ENCODE measurements around the gene CFDP1. TPM values are rescaled to one million over a fixed set of nuclear protein-coding genes. Genes with fewer than 3 reads are reported as not detected.

CFDP1 gene
- total RNA-seq, 1 experiment from 2014 or later = 54.0 TPM

DNA sequence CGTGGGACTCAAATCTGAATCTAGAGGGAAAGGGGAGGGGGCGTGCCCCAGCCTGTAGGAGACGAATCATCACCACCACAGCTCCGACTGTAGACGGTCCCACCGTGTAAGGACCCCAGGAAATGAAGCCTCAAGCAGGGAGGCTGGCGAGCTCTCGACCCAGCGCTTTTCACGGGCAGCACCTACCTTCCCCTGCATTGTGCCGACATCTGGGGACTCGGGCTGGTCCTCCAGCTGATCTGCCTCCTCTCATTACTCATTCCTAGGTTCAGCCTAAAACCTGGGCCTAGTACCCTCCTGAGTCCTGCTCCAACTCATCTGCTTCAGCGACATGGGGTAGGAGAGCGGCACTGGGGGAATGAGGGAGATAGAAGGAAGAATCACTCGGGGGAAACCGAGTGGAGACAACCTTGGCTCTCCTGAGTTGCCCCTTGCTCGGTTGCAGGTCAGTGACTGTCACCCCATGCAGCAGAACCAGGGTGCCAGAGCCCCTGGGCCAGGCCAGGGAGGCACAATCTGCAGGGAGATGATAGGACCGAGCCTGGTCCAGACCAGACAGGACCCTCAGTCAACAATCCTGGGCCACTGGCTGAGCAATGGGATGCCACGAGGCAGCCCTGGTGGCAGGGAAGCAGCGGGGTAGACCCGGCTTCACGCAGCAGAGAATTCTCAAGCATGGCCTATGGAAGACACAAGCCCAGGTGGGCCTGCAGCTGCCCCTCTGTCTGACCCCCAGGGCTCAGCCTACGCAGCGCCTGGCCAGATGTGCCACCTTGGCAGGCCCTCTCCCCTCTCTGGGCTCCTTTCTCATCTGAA is 181.0 kb downstream of the CFDP1 start:
- no peak for DNase-seq (ENCODE audit: low spot score)

DNA sequence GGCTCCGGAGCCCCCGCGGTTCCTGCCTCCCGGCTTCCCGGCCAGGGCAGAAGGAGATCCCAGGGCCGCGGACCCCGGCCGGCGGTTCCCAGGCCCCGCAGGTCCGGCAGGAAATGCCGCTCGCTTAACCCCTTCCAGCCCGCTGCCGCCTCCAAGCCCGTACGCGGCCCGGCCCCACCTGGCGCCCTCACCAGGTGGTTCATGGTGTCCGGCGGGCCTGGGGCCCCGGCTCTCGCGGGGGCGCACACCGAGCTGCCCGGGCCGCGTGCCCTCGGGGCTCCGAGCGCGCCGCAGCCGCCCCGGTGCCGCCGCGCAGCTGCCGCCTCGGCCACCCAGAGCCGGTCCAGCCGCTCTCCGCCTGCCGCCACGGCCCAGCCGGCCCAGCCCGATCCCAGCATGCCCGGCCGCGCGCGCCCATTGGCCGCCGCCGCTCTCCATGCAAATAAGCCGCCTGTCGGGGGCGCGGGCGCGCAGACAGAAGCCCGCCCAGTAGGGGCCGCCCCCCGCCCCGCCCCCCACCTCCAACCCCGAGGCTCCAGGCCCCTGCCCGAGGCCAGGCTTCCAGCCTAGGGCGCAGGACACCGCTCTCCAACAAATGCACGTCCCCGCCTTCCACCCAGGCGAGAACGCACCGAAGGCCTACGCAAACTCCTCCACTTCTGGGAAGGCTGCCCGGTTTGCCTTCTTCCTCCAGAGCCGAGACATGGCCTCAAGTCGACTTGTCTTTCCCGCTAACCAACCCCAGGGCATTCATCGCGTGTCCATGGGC is 181.8 kb downstream of the CFDP1 start, which contains the start of gene BCAR1:
Gene BCAR1 (minus strand): TSS at position 345 of the 769 bp plus-strand sequence. CDS start 142 bp downstream, at position 203.
- DNase-seq (ENCODE audit: low spot score) = peak; percentile 70

GRCh38 chr16:75250809-75251279 is 182.5 kb downstream of the CFDP1 start:
- no peak for DNase-seq (ENCODE audit: low spot score)

GRCh38 chr16:75250089-75250808 is 183.1 kb downstream of the CFDP1 start:
- no peak for DNase-seq (ENCODE audit: low spot score)

- no peak for DNase-seq (ENCODE audit: low spot score)
These were observed 183.9 kb downstream of the CFDP1 start for GRCh38 chr16:75249441-75249840.

DNA sequence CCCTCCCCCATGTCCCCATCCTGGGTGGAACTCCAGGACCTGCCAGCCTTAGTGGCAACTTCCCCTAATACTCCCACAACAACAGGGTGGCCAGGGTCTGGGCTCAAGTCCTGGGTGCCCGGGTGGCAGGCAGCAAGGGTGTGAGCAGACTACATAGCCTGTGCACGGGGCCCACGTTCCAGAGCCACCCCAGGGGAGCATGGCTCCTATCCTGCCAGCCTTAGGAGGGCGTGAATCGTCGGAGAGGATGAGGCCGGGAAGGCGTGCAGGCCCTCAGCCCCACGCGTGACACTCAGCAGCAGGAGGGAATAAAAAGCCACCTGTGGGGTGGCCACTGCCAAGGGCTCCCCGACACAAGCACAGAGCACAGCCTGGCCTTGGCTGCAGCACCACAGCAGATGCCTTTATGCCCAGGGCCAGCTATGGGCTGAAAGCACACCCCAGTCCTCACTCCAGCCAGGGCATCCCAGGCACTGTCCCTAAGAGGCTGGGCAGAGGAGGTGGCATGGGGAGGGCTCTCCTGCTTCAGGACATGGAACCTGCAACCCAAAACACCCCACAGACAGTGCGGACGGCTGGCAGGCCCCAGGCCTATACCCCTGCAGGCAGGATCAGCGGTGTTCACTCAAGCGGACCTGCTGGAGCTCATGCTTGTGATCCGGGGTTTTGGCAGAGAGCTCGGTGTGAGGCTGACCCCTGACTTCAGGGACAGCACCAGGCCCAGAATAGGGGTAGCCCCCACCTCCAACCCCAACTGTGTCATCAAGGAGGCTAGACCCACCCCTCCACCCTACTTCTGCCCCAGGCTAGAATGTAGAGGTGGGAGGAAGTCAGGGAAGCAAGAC is 184.5 kb downstream of the CFDP1 start:
- no peak for DNase-seq (ENCODE audit: low spot score)

DNA sequence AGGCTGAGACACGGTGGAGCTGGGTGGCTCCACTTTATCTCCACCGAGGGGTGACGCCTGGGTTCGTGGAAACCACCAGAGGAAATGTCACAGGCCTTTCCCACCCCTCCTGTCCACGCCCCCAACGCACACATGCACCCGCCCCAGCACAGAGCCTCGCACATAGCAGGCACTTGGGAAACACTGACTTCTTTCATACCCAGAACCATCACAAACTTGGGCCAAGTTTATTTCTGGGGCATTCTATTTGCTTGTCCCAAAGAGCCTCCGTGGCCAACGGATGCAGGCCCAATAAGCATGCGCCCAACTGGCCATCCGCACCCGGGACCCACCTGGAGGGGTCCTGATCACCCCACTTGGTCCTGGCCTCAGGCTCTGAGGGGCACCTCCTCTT is 185.2 kb downstream of the CFDP1 start:
- DNase-seq (ENCODE audit: low spot score) = no peak

GRCh38 chr16:75247249-75247648 is 186.1 kb downstream of the CFDP1 start:
- no peak for DNase-seq (ENCODE audit: low spot score)

DNA sequence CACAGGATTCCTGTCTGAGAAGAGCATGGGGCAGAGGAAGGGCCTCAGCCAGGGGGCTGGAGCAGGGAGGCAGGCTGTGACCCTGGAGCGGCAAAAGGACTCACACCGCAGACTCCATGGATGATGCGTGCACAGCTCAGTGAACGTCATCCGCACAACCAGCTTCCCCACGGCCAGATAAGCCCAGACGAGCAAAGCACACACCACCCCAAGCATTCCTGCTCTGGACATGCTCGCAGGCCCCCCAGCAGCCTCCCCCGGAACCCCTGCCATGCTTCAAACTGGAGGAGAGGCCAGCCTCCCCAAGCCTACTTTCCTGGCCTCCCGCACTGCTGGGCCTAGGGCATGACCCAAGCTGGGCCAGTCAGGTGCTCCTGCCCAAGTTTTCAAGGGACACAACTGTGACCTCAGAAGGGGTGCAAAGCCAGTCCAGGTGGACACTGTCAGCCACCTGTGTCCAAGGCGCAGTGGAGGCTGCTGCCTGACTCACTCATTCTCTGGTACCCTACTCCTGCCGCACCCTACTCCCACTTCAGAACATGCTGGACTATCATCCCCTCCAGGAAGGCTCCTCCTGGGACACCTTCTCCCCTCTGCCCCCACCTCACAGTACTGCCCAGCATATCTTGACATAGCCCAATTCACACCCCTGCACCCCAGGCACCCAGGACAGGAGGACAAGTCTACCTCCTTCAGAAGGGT is 186.6 kb downstream of the CFDP1 start:
- no peak for DNase-seq (ENCODE audit: low spot score)

DNA sequence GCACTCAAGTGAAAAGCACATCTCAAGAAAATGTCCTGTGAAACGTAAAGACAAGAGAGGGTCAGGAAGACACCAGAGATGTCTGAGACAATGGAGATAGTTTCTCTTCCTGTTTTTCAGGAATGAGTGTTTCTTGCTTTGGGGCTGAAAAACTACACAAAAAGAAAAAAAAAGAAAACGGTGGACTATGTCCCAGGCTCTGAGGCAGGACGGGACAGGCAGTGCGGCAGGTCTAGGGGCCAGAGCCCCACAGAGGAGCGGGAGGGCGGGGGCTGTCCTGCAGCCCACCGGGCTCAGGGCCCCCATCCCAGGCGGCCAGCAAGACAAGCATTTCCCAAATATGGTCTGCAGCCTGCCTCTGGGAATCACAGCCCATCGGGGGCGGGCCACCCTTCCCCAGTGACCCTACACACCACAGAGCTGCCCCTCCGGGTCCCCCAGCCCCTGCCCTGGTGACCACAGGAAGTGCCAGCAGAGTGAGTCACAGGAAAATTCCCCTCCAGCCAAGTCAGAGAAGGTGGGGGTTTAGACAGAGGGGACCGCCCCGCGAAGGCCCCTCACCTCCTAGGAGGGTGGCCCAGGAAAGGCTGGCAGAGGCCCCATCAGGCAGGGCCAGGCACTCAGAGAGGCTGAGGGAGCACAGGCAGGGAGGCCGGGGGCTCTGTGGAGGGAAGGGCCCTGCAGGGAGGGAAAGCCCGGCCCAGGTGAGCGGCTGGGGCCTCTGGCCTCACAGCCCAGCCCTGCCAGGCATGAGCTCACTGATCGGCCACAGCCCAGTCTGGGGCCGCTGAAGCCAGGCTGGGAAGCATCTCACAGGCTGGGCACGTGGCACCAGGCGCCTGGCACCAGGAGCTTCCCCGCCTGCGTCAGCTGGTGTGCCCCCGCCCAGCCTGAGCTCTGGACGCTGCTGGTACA is 188.2 kb downstream of the CFDP1 start:
- DNase-seq (ENCODE audit: low spot score) = peak; percentile 99

DNA sequence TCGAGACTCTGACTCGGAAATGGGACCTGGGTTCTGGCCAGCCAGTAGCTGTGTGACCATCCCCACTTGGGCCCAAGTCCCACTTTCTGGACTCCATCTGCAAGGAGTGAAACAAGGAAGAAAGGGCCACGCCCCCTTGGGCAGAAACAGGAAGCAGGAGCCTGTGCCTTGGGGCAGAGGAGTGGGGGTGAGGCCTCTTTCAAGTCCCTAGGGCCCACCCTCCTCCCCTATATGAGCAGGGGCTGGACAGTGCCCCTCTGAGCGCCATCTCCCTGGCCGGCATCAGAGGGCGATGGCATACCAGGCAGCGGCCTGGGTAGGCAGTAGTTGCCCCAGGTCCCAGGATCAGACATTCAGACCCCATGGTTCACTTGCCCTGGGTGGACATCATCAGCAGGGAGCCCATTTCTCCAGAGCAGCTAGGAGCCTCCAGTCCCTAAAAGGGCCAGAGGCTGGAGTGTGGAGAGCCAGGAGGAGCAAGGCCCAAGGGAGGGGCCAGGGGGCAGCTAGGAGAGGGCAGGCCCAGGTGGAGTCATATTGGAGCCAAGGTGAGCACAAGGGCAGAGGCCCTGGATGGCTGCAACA is 189.0 kb downstream of the CFDP1 start:
- peak; percentile 89 for DNase-seq (ENCODE audit: low spot score)

Other genes starting within 250 kb of the CFDP1 start
- not detected in 2 replicates for gene CTRB2, start 226.3 kb downstream of the CFDP1 start, total RNA-seq (2014; rRNA removed; shearing (Covaris generic))
- gene CTRB1, start 214.5 kb downstream of the CFDP1 start, total RNA-seq (2014; rRNA removed; shearing (Covaris generic)) = not detected in 2 replicates
- 85.8 and 106 TPM in 2 replicates for gene BCAR1, start 181.9 kb downstream of the CFDP1 start, total RNA-seq (2014; rRNA removed; shearing (Covaris generic))
- 9.7 and 19.9 TPM in 2 replicates for gene TMEM170A, start 31.2 kb upstream of the CFDP1 start, total RNA-seq (2014; rRNA removed; shearing (Covaris generic))
- not detected in 2 replicates for gene CHST6, start 61.9 kb upstream of the CFDP1 start, total RNA-seq (2014; rRNA removed; shearing (Covaris generic))
- not detected in 2 replicates for gene CHST5, start 102.6 kb upstream of the CFDP1 start, total RNA-seq (2014; rRNA removed; shearing (Covaris generic))
- 13.7 and 16.8 TPM in 2 replicates for gene TMEM231, start 122.7 kb upstream of the CFDP1 start, total RNA-seq (2014; rRNA removed; shearing (Covaris generic))
- 98.1 and 115 TPM in 2 replicates for gene GABARAPL2, start 132.9 kb upstream of the CFDP1 start, total RNA-seq (2014; rRNA removed; shearing (Covaris generic))
- 95.5 and 117 TPM in 2 replicates for gene ADAT1, start 189.8 kb upstream of the CFDP1 start, total RNA-seq (2014; rRNA removed; shearing (Covaris generic))
- gene KARS1, start 214.2 kb upstream of the CFDP1 start, total RNA-seq (2014; rRNA removed; shearing (Covaris generic)) = 245 and 250 TPM in 2 replicates
- 74.8 and 81.3 TPM in 2 replicates for gene TERF2IP, start 214.3 kb upstream of the CFDP1 start, total RNA-seq (2014; rRNA removed; shearing (Covaris generic))
- gene CPHXL2, start 243.5 kb upstream of the CFDP1 start, total RNA-seq (2014; rRNA removed; shearing (Covaris generic)) = not detected in 2 replicates